Central memory CD4-positive, alpha-beta T cell (primary cell): Measurements from ENCODE around the gene ACSL6.

ENCODE experiments used
- DNase-seq: peaks from one replicate; pipeline ENCODE4 v3.0.0; 2022

The ACSL6 gene

GRCh38 chr5:132049093-132049492 is 37.6 kb upstream of the ACSL6 start:
- no peak for DNase-seq

GRCh38 chr5:132046880-132047299 is 35.4 kb upstream of the ACSL6 start:
- no peak for DNase-seq

GRCh38 chr5:132044207-132044606 is 32.7 kb upstream of the ACSL6 start:
- DNase-seq, result no peak

DNA sequence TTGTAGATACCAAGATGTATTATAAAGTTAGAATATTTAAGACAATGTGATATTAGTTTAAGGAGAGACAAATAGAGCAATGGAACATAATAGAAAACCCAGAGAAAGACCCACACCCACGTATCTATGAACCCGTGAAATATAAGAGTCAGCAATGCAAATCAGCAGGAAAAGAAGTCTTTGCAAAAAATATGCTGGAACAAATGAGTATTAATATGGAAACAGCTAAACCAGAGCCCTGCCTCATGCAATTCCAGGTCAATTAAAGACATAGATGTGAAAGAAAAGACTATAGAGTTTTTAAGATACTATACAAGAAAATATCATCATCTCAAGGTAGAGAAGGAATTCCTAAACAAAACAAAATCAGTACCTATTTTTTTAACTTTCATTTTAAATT is 25.9 kb upstream of the ACSL6 start:
- DNase-seq, result no peak

- no peak for DNase-seq
Measured at GRCh38 chr5:132033122-132033521, 21.7 kb upstream of the ACSL6 start.

- no peak for DNase-seq
Measured at GRCh38 chr5:132032196-132032595, 20.7 kb upstream of the ACSL6 start.

DNA sequence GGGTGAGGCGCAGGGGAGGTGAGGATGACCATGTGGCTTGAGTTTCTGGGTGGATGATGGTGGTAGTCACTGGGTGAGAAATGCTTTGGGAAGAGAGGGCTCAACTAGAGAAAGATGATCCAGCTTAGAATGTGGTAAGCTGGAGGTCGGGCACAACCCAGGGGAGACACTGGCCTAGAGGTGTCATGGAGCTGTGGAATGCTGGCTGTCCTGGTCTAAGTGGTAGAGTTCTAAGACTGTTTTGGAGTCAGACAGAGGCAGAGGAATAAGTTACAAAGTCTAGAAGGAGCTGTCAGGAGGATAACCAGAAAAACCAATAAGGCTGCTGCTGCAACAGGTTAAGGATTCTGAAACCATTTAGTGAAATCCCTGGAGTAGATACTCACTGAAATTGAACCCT is 19.2 kb upstream of the ACSL6 start:
- no peak for DNase-seq

GRCh38 chr5:132029609-132030330 is 18.3 kb upstream of the ACSL6 start:
- no peak for DNase-seq

DNA sequence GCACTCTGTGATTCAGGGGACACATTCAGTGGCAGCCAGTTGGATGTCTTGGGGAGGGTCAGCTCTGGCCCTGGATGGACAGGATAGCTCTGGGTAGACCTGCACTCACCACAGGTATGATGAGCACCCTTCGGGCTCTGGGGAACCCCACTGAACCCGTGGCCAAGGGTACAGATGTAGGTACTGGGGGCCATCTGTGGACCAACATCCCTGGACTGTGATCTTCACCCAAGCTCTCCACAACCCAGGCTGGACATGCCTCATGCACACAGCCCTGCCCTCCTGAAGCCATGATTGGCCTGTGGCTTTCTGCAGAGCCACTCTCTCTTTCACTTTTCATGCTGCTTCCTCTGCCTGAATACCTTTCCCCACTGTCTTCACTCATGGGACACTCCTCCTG is 15.6 kb upstream of the ACSL6 start:
- no peak for DNase-seq

GRCh38 chr5:132026516-132027008 is 15.1 kb upstream of the ACSL6 start:
- peak; percentile 56 for DNase-seq

GRCh38 chr5:132025403-132025971 is 14.0 kb upstream of the ACSL6 start:
- no peak for DNase-seq

GRCh38 chr5:132024789-132025402 is 13.4 kb upstream of the ACSL6 start:
- no peak for DNase-seq

DNA sequence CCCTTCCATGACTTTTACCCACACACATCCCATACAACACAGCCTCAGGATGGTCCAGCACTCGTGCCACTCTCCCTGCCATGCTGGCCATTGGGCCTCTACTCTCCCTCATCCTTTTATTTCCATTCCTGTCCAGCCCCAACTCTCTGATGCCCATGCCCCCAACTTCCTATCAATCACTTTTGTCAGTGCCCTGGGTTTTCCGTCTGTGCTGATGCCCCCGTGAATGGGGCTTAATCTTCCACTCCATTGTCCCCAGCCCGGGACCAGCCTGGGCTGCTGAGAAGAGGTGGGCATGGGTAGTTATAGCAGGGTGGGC is 12.6 kb upstream of the ACSL6 start:
- DNase-seq, result no peak

GRCh38 chr5:132023258-132024116 is 12.0 kb upstream of the ACSL6 start:
- no peak for DNase-seq

DNA sequence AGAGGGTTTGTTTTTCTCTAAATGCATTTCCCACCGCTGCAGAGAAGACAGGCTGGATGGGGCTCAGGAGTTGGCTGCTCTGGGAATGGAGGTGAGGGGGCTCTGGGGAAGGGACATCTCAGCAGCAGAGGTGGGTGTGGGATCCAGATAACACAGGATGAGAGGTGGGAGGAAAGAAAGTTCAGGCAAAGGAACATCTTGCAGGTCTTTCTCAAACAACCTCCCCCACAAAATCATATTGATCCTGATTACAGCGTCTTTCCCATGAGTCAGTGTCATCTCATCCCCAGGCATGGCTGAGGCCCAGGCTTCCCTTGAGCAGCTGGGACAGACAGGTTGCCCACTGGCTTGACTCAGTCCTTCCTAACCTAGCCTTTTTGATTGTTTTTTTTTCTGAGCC is 11.3 kb upstream of the ACSL6 start:
- DNase-seq, result no peak

GRCh38 chr5:132021654-132022053 is 10.2 kb upstream of the ACSL6 start:
- DNase-seq, result no peak

DNA sequence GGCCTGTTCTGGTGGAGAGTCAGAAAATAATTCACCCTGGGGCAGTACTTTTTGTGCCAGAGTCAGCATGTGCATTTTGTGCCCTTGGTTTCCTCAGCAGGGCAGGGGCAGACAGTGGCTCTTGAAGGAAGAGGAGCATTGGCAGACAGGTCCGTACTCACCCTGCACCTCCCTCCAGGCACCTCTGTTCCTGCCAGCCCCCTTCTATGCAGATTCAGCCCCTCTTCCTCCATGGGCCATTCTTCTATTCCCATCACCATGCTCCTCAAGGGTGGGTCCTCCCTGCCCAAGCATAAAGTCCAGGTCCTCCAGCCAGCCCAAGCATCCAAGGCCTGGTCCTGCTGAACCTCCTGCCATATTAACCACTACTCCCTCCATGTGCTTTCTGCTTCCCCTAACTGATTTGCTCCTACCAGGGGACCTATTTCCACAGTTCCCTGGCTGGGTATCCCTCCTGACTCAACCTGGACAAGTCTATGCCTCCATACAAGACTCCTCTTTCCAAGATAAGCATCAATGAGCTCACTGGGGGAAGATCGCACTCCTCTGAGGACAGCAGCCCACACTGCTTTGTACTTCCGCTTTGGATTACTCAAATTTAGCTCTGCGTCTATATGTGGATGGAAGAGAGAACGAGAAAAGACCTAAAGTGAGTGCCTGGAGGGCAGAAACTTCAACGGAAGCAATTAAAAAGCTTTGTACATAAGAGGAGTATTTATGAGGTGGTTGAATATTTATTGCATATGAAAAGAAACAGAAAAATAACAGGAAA is 9.3 kb upstream of the ACSL6 start:
- DNase-seq, result no peak

- peak; percentile 84 for DNase-seq
Measured at GRCh38 chr5:132019857-132020555, 8.5 kb upstream of the ACSL6 start.

DNA sequence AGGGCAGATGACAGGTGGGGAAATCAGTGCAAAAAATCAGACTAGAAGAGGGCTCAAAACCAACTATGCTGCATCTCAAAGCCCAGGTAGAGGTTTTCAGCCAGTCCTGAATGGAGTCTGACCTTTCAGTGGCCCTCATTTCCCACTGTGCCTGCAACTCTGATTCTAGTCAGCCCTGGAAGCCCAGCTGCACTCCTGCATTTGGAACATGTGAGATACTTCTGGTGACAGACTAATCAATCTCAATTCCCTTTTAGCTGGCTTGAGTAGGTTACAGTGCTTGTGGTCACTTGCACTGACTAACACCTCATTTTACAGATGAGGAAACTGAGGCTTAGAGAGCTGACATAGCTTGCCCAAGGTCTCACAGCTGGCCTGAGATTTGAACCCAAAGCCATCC is 7.9 kb upstream of the ACSL6 start:
- no peak for DNase-seq

- DNase-seq, result no peak
Measured at GRCh38 chr5:132017738-132018625, 6.5 kb upstream of the ACSL6 start.

GRCh38 chr5:132017316-132017715 is 5.9 kb upstream of the ACSL6 start:
- no peak for DNase-seq
